ENCODE data around the gene OBI1. TPM values are rescaled to one million over a fixed set of nuclear protein-coding genes. Genes with fewer than 3 reads are reported as not detected.
A peak's percentile ranks its signal among the peaks of the same experiment; 100 is the strongest.

The OBI1 gene
- polyA plus RNA-seq, 3 donors: 2.0 to 5.2 (median 3.5) TPM

- Mint-ChIP-seq H3K4me3 (peak overlapping the region; percentile 24 to 92), H3K27ac (no peak overlapping the region), H3K36me3 (peaks cover 0 to 3% of the 10 kb centered on the region in 2 donors), H3K9me3 (peaks cover 0 to 26% (median 17%) of the 10 kb centered on the region in 7 donors), H3K27me3 (ENCODE audit: low read depth in 3 of 3) (peaks cover 94 to 99% (median 95%) of the 10 kb centered on the region in 3 donors), H3K4me1 (peaks cover 48% of the 10 kb centered on the region)
- Histone ChIP-seq H3K27me3 (ENCODE audit: control insufficient read depth in 2 of 2, insufficient read depth in 2 of 2, low read length in 2 of 2) (peaks cover 84 to 99% of the 10 kb centered on the region in 2 donors), H3K4me1 (ENCODE audit: control insufficient read depth in 1 of 2, insufficient read depth in 2 of 2, low read length in 2 of 2) (peaks cover 38 to 42% of the 10 kb centered on the region in 2 donors), H3K4me3 (replicated peaks in 1 of 3; ENCODE audit: low read depth in 2 of 3, low read length in 3 of 3) (peak overlapping the region in 1 of 3 experiments; percentile 69), H3K36me3 (replicated peaks in 1 of 2; ENCODE audit: control insufficient read depth in 1 of 2, insufficient read depth in 2 of 2, low read length in 2 of 2) (no peaks in the 10 kb centered on the region), H3K4me2 (replicated peaks; ENCODE audit: extremely low read depth, low read length, poor library complexity, severe bottlenecking) (peak overlapping the region; percentile 46), H4K20me1 (ENCODE audit: insufficient read depth, low read length) (no peaks in the 10 kb centered on the region), H3K79me2 (ENCODE audit: insufficient read depth, low read length) (no peaks in the 10 kb centered on the region), H3K9me3 (replicated peaks in 1 of 2; ENCODE audit: control insufficient read depth in 1 of 2, insufficient read depth in 1 of 2, low read length in 2 of 2) (peaks cover 0 to 70% of the 10 kb centered on the region in 2 donors), H2AFZ (ENCODE audit: insufficient read depth, low read depth, low read length, poor library complexity, severe bottlenecking) (no peak overlapping the region), H3K27ac (ENCODE audit: low read depth in 1 of 2, low read length in 2 of 2) (no peak overlapping the region), H3K9ac (ENCODE audit: insufficient read depth, low read length, poor library complexity, severe bottlenecking) (no peak overlapping the region)
- WGBS (ENCODE audit: insufficient coverage): 7% methylated on average over 40 of the region's 42 CpGs
- intact Hi-C loops (cut with micrococcal nuclease): no loop called here
- TF ChIP-seq, protein P1, sequence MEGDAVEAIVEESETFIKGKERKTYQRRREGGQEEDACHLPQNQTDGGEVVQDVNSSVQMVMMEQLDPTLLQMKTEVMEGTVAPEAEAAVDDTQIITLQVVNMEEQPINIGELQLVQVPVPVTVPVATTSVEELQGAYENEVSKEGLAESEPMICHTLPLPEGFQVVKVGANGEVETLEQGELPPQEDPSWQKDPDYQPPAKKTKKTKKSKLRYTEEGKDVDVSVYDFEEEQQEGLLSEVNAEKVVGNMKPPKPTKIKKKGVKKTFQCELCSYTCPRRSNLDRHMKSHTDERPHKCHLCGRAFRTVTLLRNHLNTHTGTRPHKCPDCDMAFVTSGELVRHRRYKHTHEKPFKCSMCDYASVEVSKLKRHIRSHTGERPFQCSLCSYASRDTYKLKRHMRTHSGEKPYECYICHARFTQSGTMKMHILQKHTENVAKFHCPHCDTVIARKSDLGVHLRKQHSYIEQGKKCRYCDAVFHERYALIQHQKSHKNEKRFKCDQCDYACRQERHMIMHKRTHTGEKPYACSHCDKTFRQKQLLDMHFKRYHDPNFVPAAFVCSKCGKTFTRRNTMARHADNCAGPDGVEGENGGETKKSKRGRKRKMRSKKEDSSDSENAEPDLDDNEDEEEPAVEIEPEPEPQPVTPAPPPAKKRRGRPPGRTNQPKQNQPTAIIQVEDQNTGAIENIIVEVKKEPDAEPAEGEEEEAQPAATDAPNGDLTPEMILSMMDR (IDR thresholded peaks at IDR 0.05): no peak
- DNase-seq: peak in 1 of 3 donors; percentile 12
Observed at GRCh38 chr13:78607409-78608251, 51.3 kb downstream of the OBI1 start.

DNA sequence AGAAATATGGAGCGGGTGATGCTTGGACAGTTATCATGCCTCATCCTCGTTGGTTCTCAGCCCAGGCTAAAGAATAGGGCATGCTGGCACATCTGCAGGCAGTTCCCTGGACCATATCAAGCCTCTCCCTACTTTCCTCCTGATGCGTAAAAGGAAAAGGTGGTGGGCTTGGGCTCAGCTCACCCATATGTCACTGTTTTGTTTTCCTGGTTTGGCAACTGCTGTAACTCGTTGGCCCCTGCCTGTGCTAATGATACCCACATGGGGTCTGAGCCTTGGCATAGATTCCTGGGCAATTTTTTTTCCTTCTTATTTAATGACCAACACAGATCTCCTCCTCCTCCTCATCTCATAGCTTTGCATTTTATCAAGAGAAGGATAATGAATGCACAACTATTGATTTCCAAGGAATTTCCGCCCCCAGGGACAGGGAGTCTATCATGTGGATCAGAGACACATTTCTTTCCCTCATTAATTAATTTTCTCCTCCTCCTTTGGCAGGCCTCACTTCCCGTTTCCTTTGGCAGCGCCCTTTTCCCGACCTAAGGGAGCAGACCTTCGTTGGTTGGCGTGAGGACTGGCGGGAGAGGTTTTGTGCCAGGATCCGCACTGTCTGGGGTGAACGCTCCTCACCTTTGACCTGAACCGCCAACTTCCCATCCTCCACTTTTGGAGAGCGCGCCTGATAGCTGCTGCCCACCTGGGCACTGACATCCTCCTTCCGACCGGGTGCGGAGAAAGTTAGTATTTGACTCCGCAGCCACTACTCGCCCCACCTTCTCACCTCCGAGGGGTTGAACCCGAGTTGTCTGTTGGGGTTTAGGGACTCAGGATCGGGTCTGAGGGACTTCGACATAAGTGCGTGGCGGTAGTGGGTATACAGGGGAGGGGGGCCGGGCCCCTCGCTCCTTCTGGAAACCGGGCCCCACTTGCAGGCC lies 52.2 kb downstream of the OBI1 start:
- no peak overlapping the region for H2AFZ ChIP-seq (ENCODE audit: insufficient read depth, low read depth, low read length, poor library complexity, severe bottlenecking)
- 3% methylated on average over 8 of the region's 30 CpGs for WGBS (ENCODE audit: insufficient coverage)
- intact Hi-C loops (cut with micrococcal nuclease): no loop called here
- peaks cover 89 to 95% of the 10 kb centered on the region in 2 donors for H3K27me3 ChIP-seq (ENCODE audit: control insufficient read depth in 2 of 2, insufficient read depth in 2 of 2, low read length in 2 of 2)
- no peaks in the 10 kb centered on the region for H4K20me1 ChIP-seq (ENCODE audit: insufficient read depth, low read length)
- Mint-ChIP-seq H3K4me3 (peak overlapping the region; percentile 24 to 92), H3K4me1 (peaks cover 53% of the 10 kb centered on the region), H3K27me3 (ENCODE audit: low read depth in 3 of 3) (peaks cover 93 to 96% (median 93%) of the 10 kb centered on the region in 3 donors), H3K27ac (no peak overlapping the region), H3K9me3 (peaks cover 0 to 31% (median 22%) of the 10 kb centered on the region in 7 donors), H3K36me3 (peaks cover 0 to 6% of the 10 kb centered on the region in 2 donors)
- no peak for DNase-seq
- H3K79me2 ChIP-seq (ENCODE audit: insufficient read depth, low read length): no peaks in the 10 kb centered on the region
- H3K4me3 ChIP-seq (replicated peaks in 1 of 3; ENCODE audit: low read depth in 2 of 3, low read length in 3 of 3): no peak overlapping the region
- no peak overlapping the region for H3K27ac ChIP-seq (ENCODE audit: low read depth in 1 of 2, low read length in 2 of 2)
- no peaks in the 10 kb centered on the region for H3K36me3 ChIP-seq (replicated peaks in 1 of 2; ENCODE audit: control insufficient read depth in 1 of 2, insufficient read depth in 2 of 2, low read length in 2 of 2)
- peak overlapping the region; percentile 46 for H3K4me2 ChIP-seq (replicated peaks; ENCODE audit: extremely low read depth, low read length, poor library complexity, severe bottlenecking)
- H3K4me1 ChIP-seq (ENCODE audit: control insufficient read depth in 1 of 2, insufficient read depth in 2 of 2, low read length in 2 of 2): peaks cover 43 to 47% of the 10 kb centered on the region in 2 donors
- TF ChIP-seq, protein P1 (IDR thresholded peaks at IDR 0.05): no peak
- H3K9me3 ChIP-seq (replicated peaks in 1 of 2; ENCODE audit: control insufficient read depth in 1 of 2, insufficient read depth in 1 of 2, low read length in 2 of 2): peaks cover 0 to 70% of the 10 kb centered on the region in 2 donors
- H3K9ac ChIP-seq (ENCODE audit: insufficient read depth, low read length, poor library complexity, severe bottlenecking): no peak overlapping the region

All from CD14-positive monocyte (primary cell).